Pancreas (tissue), 10 donors: Measurements from ENCODE around the gene SLC25A1. TPM values are rescaled to one million over a fixed set of nuclear protein-coding genes. Genes with fewer than 3 reads are reported as not detected.

Experiments
- ATAC-seq, 4 donors: fragments of 200-7000 bp; cut with Tn5 transposase; one replicate each; pipeline versions ENCODE4 v1.8.0 to v1.9.1; 2020; ENCODE audit warnings: mild to moderate bottlenecking in 4 of 4, moderate library complexity in 4 of 4
- DNase-seq, 6 donors: peaks; one replicate each; pipeline ENCODE4 v3.0.0-alpha.2; 2020
- FAIRE-seq: peaks from 2 replicates; lab custom pipeline; 2012; peaks lifted over from hg19 to GRCh38; lab: Jason Lieb, UNC
- H3K27ac ChIP-seq, 4 donors: fragments of 200-600 bp; sonication (generic); 1 replicate in 3 of 4; 2 replicates in 1 of 4; pipeline versions ENCODE4 v1.5.0 to v1.8.0; 2020
- H3K27me3 ChIP-seq, 4 donors: fragments of 200-600 bp; one replicate each; pipeline ENCODE4 v1.8.0; 2021
- H3K36me3 ChIP-seq, 3 donors: fragments of 200-600 bp; sonication (generic) in 1 of 3; one replicate each; pipeline versions ENCODE4 v1.5.0 to v1.8.0; 2020 to 2021
- H3K4me1 ChIP-seq, 3 donors: fragments of 200-600 bp; one replicate each; pipeline ENCODE4 v1.8.0; 2021
- H3K4me3 ChIP-seq, 4 donors: fragments of 200-600 bp; sonication (generic) in 2 of 4; one replicate each; pipeline versions ENCODE4 v1.5.0 to v1.8.0; 2020 to 2021
- H3K9me3 ChIP-seq, 4 donors: fragments of 200-600 bp; one replicate each; pipeline ENCODE4 v1.8.0; 2021
- whole genome bisulfite sequencing, 2 donors: extraction: QIAGEN DNeasy Blood & Tissue Kit; methylation state at CpG; one replicate each; pipeline ENCODE4 v1.1.7; 2013; 5-methylcytosine and 5-hydroxymethylcytosine counted together
- intact Hi-C, 3 donors: fragments of 100-400 bp; cut with DNase I; formaldehyde crosslinking; loops; one replicate each; pipeline versions ENCODE4 v1.11.1 to v1.14.2; 2022
- polyA plus RNA-seq, 2 donors: library from polyadenylated mRNA; stranded (reverse); fragments of 200-250 nt; gene quantifications; one replicate each; pipeline ENCODE4 v1.2.3, GENCODE V29; 2013
- total RNA-seq, 6 donors: library from RNA; stranded (reverse); fragmentation: NEBNext Ultra II Directional in 4 of 6; extraction: Animal tissue kit (Norgen Biotek cat#: 25700) in 4 of 6; gene quantifications; one replicate each; pipeline versions ENCODE4 v1.2.1 to v1.2.4, GENCODE V29; 2021 to 2023
- TF ChIP-seq, protein P1 (sequence below), 4 donors: fragments of 200-600 bp; sonication (generic) in 3 of 4; IDR thresholded peaks; one replicate each; pipeline versions ENCODE4 v1.5.0 to v1.8.0; 2021; ENCODE audit warnings: antibody characterized with exemption in 4 of 4
- donor health status: healthy with polysubstance abuse.
- donor health status: DM: no; HTN: no; CAD: no; lungs with moderate emphysema.
- donor health status: DM: no; HTN: no; CAD: no.
- donor health status: control.
- donor health status: control.
- donor health status: Bipolar disorder and iron deficiency.
- donor health status: DM: yes; HTN: yes; CAD: no.
- donor health status: DM: no; HTN: no; CAD: no.
- donor health status: DM: no; HTN: no; CAD: no.
- donor health status: DM: yes; HTN: yes; CAD: no.

SLC25A1 gene
- total and polyA plus RNA-seq, 8 donors = 29.3 to 43.9 (median 35.9) TPM

DNA sequence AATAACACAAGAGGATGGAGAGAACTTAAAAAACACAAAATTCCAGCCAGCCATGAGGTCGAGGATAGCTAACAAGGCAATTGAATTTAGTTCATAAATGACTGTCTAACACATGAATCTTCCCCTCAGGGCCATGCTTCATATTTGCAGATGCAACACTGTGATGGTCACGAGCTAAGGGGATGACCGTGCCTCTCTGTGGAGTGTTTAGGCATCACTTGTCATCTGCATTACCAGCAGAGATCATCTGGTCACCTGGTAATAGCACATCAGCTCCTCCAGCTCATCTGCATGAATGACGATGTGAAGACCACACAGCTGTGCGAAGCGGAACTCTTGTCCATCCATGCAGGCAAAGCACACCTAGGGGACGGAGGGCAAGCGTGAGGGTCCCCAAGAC, 20.9 kb upstream of the SLC25A1 start:
- no peak overlapping the region for H3K27ac ChIP-seq
- intact Hi-C loops = no loop called here
- ATAC-seq = no peak

DNA sequence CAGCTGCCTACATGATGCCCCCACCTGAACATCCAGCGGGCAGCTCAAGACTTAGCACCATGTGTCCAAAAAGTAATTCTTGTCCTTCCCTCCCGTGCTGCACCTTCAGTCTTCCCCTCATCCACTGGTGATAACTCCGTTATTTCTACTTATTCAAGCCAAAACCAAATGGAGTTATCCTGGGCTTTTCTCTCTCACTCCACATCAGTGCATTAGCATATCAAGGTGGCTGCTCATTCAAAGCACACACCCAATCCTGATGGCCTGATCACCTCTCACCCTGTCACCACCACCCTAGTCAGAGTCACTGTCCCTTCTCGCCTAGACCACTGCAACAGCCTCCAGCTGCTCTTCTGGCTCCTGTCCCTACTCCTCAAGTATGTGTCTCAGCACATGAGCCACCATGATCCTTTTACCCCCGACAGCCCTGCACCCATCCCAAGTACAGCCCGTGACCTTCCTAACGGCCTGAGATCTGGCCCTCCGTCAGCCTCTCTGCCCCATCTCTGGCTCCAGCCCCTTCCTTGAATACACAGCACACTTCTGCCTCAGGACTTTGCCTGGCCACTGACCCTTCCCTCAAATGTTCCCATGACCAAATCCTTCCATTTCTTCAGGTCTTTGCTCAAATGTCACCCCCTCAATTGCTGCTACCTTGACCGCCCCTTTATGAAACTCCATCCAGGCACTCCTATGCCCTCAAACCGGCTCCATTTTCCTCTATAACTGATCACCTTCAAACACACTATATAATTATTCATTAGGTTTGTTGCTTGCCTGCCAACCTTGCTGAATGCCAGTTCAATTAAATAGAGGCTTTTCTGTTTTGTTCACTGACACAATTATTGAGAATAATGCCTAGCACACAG, 19.7 kb upstream of the SLC25A1 start:
- intact Hi-C loops = no loop called here
- Histone ChIP-seq H3K4me3 (no peak overlapping the region), H3K9me3 (no peaks in the 10 kb centered on the region), H3K27me3 (no peaks in the 10 kb centered on the region), H3K27ac (no peak overlapping the region), H3K4me1 (no peaks in the 10 kb centered on the region), H3K36me3 (no peaks in the 10 kb centered on the region)
- WGBS, 2 donors = 82 to 87% methylated on average over 10 of the region's 10 CpGs
- TF ChIP-seq, protein P1, sequence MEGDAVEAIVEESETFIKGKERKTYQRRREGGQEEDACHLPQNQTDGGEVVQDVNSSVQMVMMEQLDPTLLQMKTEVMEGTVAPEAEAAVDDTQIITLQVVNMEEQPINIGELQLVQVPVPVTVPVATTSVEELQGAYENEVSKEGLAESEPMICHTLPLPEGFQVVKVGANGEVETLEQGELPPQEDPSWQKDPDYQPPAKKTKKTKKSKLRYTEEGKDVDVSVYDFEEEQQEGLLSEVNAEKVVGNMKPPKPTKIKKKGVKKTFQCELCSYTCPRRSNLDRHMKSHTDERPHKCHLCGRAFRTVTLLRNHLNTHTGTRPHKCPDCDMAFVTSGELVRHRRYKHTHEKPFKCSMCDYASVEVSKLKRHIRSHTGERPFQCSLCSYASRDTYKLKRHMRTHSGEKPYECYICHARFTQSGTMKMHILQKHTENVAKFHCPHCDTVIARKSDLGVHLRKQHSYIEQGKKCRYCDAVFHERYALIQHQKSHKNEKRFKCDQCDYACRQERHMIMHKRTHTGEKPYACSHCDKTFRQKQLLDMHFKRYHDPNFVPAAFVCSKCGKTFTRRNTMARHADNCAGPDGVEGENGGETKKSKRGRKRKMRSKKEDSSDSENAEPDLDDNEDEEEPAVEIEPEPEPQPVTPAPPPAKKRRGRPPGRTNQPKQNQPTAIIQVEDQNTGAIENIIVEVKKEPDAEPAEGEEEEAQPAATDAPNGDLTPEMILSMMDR (IDR thresholded peaks at IDR 0.05) = no peak
- no peak for FAIRE-seq
- DNase-seq = no peak
- no peak for ATAC-seq

More for the DNA sequence above, 20.9 kb upstream of the SLC25A1 start:
- Histone ChIP-seq H3K9me3 (no peaks in the 10 kb centered on the region), H3K4me3 (no peak overlapping the region), H3K4me1 (no peaks in the 10 kb centered on the region), H3K27me3 (no peaks in the 10 kb centered on the region), H3K36me3 (no peaks in the 10 kb centered on the region)
- FAIRE-seq (no peak), DNase-seq (no peak)
- WGBS, 2 donors = 83 to 86% methylated on average over 8 of the region's 8 CpGs
- TF ChIP-seq, protein P1 (IDR thresholded peaks at IDR 0.05) = no peak

DNA sequence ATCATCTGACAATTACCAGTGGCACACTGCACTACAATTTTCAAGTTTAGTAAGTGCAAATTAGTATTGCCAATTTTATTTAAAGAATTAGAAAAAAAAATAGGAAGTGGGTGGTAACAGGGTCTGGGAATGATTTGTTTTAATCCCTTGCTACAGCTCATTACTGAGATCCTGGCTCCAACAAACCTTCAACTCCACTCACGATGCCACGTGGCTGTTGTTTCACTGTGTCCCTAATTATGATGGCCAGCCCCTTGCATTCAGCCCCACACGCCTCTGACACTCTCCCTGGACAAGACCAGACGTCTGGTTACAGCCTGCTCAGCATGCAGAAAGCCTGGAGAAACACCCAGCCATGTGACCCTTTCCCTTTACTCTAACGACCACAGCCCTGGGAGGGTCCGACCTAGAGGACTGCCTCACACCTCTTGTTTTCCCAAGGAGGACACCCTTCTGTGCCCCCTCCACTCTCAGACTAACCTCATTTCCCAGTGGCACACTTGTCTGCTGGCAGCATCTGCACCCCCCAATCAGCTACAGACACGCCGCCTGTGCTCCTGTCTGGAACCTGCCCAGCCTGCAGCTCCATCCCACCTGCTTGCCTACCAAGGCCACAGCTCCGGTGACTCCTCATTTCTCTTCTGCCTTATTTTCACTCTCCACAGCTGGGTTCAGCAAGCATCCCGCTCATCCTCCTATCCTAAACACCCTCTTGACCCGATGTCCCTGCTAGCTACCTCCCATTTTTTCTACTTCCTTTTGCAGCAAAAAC, 18.5 kb upstream of the SLC25A1 start:
- Histone ChIP-seq H3K27me3 (no peaks in the 10 kb centered on the region), H3K36me3 (no peaks in the 10 kb centered on the region), H3K27ac (no peak overlapping the region), H3K4me3 (no peak overlapping the region), H3K9me3 (no peaks in the 10 kb centered on the region), H3K4me1 (no peaks in the 10 kb centered on the region)
- WGBS, 2 donors = 76 to 79% methylated on average over 11 of the region's 11 CpGs
- no peak for FAIRE-seq
- TF ChIP-seq, protein P1 (IDR thresholded peaks at IDR 0.05) = no peak
- ATAC-seq = no peak
- no peak for DNase-seq
- intact Hi-C loops = no loop called here

DNA sequence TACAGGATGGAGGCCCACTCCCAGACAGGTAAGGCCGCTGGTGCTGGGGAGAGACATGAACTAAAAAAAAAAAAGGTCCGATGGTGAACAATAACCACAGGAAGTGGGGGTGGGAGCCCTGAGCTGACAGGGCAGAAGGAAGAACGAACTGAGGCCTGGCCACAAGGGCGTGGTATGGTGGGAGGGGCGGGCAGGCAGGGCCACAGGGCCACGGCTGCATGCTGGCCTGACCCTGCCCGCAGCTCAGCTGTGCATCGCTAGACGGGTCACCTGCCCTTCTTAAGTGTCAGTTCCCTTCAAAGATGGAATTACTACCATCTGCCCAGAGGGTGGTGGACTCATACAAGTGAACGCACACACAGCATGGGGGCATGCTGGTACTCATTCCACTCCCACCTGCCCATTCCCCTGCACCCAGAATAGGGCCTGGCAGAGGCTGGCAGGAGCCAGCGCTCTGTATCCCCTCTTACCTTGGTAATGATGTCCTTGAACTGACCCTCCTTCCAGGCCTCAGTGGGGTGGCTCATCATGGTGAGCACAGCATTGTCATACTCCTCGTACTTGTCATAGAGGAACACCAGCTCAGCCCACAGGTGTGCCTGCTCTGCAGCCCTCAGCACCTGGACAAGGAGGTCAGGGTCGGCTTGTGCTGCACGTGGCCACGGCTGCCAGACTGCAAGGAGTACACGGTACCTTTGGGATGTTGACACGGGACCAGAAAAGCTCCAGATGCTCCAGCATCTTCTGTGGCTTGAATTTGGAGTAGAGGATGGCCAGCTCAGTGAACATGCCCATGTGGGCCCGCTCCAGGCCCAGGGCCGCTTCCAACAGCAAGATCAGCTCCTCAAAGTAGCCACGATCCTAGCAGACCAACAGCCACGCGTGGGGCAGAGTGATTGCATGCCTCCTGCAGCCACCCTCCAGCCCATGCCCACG, 17.5 kb upstream of the SLC25A1 start:
- Histone ChIP-seq H3K4me1 (no peaks in the 10 kb centered on the region), H3K27ac (no peak overlapping the region), H3K9me3 (no peaks in the 10 kb centered on the region), H3K4me3 (no peak overlapping the region), H3K27me3 (no peaks in the 10 kb centered on the region), H3K36me3 (no peaks in the 10 kb centered on the region)
- ATAC-seq (no peak), DNase-seq (no peak), FAIRE-seq (no peak)
- TF ChIP-seq, protein P1 (IDR thresholded peaks at IDR 0.05) = no peak
- 81 to 86% methylated on average over 23 of the region's 23 CpGs for WGBS, 2 donors
- intact Hi-C loops = no loop called here
